Sciatic nerve (tissue), 2 donors: ENCODE data around the gene TTC4. TPM values are rescaled to one million over a fixed set of nuclear protein-coding genes. Genes with fewer than 3 reads are reported as not detected.
A peak's percentile ranks its signal among the peaks of the same experiment; 100 is the strongest.

Experiments
- ATAC-seq: fragments of 200-7000 bp; cut with Tn5 transposase; one replicate; pipeline ENCODE4 v1.9.1; 2020; ENCODE audit warnings: mild to moderate bottlenecking, moderate library complexity
- DNase-seq: peaks from one replicate; pipeline ENCODE4 v3.0.0-alpha.2; 2020; ENCODE audit warnings: low spot score
- intact Hi-C: fragments of 100-400 bp; cut with DNase I; formaldehyde crosslinking; loops from one replicate; pipeline ENCODE4 v1.14.2; 2022
- total RNA-seq: library from RNA; stranded (reverse); fragmentation: NEBNext Ultra II Directional; extraction: Animal tissue kit (Norgen Biotek cat#: 25700); gene quantifications from one replicate; pipeline ENCODE4 v1.2.1, GENCODE V29; 2021
- donor health status: DM: no; HTN: no; CAD: no.
- donor health status: DM: no; HTN: no; CAD: no.

The TTC4 gene, protein sequence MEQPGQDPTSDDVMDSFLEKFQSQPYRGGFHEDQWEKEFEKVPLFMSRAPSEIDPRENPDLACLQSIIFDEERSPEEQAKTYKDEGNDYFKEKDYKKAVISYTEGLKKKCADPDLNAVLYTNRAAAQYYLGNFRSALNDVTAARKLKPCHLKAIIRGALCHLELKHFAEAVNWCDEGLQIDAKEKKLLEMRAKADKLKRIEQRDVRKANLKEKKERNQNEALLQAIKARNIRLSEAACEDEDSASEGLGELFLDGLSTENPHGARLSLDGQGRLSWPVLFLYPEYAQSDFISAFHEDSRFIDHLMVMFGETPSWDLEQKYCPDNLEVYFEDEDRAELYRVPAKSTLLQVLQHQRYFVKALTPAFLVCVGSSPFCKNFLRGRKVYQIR
- total RNA-seq: 16.9 TPM

DNA sequence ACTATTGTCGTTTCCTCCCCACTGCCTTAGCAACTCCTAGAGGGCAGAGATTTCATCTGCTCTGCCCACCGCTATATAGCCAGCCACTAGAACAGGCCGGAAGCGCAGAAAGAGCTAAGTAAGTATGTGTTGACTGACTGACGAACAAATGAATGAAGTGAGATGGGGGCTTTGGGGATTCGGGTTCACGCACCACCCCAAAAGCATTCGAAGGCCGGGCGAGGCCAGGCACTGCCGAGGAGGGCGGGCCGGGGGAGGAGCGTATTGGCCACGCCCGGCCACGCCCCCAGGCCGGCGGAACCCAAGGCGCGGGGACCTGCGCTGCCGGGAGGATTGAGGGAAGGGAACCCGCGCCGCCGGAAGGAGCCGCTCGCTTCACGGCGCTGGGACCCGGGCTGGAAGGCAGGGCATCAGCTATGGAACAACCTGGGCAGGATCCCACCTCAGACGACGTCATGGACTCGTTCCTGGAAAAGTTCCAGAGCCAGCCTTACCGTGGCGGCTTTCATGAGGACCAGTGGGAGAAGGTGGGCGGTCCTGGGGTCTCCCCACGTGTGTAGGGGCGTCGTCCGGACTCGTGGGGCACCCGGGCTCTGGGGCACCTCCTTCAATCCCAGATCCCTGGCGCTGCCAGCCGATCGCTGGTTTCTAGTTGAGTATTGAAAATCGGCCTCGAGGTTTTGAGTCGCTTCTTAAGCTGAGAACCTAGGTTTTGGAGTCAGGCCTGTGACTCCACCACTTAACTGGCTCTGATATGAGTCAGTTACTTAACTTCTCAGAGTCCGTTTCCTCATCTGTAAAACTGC, at the start of gene TTC4:
TTC4 (plus strand) TSS at position 369 of the 806 bp plus-strand sequence; CDS start at position 417, 48 bp downstream.
- DNase-seq: peak; percentile 89
- intact Hi-C loops: no loop called here
- peak; percentile 99 for ATAC-seq

DNA sequence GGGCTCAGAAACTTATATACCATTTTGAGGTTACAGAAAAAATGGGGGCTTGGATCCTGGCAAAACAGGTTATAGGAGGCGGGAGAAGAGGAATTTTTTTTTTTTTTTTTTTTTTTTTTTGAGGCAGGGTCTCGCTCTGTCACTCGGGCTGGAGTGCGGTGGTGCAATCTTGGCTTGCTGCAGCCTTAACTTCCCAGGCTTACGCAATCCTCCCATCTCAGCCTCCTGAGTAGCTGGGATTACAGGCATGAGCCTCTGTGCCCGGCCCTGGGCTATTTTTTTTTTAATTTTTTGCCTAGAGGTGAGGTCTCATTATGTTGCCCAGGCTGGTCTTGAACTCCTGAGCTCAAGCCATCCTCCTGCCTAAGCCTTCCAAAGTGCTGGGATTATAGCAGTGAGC, 49.3 kb upstream of the TTC4 start:
- intact Hi-C loops: no loop called here
- DNase-seq: no peak
- ATAC-seq: no peak

DNA sequence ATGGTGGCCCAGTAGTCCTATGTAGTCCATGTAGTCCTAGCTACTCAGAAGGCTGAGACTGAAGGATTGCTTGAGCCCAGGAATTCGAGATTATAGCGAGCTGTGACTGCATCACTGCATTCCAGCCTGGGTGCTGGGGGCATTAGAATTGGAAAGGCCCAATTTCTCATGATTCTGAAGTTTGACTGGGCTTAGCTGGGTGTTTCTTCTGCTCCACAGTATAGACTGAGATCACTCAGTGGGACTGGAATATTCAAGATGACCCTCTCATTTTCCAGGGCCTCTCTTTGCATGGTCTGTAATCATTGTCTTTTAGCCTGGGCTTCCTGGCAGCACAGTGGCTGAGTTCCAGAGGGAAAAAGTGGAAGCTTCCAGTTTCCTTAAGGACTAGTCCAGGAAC, 47.9 kb upstream of the TTC4 start:
- ATAC-seq: no peak
- intact Hi-C loops: no loop called here
- no peak for DNase-seq

DNA sequence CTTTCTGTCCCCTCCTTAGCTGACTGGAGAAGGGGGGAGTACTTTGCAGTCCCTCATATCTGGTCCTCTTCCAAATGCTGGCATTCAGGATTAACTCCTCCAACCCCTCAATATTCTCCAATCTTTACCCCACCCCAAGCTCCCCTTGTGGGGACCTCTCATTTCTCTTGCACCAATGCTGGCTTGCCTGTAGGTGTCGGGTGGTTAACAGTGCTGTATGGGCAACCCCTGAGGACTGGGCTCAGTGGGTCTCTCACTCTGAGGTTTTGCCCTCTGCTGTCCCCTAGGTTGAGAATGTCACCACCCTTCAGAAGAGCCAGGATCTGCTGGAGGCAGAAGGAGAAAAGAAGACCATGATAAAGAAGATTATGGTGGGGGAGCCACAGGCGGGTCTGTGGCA, 47.1 kb upstream of the TTC4 start:
- ATAC-seq (no peak), DNase-seq (no peak)
- intact Hi-C loops: no loop called here

DNA sequence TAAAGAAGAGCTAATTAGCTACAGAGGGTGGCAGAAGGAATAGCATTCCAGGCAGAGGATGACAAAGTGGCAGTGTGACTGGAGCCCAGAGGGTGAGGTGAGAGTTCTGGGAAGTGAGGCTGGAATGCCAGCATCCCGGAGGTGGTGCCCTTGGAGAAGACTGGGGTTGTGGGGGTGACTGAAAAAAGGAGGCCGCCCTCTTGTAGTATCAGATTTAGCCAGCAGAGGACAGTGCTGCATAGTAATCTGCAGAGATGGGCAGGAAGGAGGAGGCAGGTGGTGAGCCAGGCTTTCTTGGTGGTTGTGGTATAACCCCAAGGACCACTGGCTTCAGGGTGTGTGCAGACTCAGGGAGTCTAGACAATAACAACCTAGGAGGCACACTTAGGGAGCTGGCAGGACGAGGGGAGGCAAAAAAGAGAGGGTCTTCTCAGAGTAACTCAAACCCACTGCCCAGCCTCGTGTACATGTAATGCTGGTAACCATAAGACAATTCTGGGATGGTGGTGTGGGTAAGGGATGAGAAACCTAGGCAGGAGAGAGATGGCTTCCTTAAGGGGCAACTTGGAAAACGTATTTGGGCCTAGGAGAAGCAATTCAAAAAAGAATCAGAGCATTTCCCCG, 43.6 kb upstream of the TTC4 start:
- DNase-seq (no peak), ATAC-seq (no peak)
- intact Hi-C loops: no loop called here

DNA sequence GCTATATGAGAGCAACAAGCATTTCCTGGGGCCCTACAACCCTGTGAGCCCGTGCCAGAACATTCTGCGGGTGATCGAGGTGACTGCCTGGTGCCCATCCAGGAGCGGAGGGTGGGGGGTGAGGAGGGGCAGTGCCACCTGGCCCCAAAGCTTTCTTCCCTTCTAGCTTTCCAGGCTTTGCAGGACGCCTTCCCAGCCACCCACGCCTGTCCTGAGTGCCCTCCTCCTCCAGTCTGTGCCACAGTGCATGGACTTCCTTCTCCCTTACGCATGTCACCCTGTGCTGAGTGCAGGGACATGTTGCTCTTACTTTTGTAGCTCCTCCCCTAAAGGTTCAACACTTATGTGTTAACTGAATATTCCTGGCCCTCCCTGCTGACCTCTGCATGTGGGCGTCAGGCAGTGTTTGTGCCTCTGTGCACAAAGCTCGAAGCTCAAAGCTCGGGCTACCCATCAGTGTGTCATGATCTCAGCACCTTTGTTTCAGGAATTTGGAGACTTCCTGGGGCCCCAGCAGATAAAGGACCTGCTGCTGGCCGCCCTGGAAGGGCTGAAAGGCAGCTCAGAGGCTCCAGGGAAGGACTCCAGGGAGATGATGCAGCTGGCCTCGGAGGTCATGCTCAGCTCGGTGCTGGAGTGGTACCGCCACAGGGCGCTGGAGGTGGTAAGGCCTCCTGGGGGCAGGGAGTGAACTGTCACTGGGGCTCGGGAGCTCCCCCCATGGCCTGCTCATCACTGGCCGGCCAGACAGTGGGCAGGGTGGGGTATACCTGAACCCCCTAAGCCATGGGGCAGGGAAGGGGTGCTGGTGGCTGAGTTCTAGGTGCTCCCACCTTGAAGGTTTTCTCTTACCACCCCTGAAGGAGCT, 36.7 kb upstream of the TTC4 start:
- ATAC-seq (no peak), DNase-seq (no peak)
- intact Hi-C loops: no loop called here

DNA sequence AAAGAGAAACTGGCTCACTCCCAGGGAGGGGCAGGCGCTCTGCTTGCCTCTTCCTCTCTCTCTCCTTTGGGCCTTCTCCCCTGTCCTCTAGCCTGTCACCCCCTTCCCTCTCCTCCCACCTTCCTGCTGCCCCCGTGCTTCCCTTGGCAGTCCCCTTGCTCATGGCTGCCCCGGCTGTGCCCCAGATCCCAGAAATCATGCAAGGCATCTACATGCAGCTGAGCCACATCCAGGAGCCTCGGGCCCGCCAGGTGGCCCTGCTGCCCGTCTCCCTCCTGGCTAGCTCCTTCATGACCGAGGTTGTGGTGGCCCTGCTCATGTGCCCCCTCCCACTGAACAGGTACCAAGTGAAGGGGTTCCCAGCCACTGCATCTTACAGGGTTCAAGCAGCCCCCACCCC, 36.0 kb upstream of the TTC4 start:
- intact Hi-C loops: no loop called here
- no peak for DNase-seq
- no peak for ATAC-seq

DNA sequence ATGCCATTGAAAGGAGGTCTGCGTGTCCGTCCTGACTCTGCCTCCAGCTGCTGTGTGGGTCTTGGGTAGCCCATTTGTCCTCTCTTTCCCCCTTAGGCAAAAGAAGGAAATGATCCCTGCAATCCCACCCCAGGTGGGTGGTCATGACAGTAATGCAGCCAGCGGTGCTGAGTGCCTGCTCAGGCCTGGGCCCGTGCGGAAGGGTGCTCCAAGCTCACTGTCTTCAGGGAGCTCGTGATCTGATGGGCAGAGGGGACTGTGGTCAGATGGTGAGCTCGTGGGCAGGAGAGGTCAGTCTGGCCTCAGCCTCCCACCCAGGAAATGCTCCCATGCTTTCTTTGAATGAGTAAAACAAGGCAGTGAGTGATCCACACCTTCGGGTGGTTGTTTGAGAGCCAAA, 35.3 kb upstream of the TTC4 start:
- intact Hi-C loops: no loop called here
- DNase-seq: no peak
- no peak for ATAC-seq

DNA sequence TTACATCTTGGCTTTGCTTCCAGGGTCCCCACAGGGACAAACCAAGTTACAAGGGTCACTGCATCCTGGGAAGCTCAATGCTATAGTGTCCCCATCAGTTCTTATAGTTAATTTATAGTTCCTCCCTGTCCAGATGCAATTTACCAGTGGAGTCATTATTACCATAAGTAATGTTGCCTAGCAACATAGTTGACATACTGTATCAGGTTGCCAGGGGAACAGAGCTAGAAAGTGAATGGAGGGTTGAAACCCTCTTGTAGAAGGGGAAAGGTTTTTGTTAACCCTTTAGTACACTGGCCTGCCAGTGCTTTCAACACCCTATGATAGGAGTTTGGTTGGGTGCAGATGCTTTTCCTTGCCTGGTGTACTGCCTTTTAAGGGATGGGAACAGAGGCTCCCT, 34.3 kb upstream of the TTC4 start:
- intact Hi-C loops: no loop called here
- ATAC-seq (no peak), DNase-seq (no peak)

DNA sequence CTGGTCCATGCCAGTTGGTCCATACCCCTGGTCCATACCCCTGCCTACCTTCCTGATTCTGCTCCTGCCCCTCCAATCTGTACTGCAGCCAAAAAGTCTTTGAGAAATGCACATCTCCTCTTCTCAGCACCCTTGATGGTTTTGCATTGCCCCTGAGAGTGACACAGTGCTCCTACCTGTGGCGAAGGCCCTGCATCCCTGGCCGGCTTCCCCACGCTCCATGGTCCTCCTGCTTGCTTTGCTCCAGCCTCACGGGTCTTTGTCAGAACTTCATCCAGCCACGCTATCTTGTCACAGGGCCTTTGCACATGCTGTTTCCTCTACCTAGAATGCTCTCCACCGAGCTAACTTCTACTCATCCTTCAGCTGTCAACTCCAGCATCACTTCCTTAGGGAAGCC, 32.2 kb upstream of the TTC4 start:
- DNase-seq: no peak
- intact Hi-C loops: no loop called here
- no peak for ATAC-seq

DNA sequence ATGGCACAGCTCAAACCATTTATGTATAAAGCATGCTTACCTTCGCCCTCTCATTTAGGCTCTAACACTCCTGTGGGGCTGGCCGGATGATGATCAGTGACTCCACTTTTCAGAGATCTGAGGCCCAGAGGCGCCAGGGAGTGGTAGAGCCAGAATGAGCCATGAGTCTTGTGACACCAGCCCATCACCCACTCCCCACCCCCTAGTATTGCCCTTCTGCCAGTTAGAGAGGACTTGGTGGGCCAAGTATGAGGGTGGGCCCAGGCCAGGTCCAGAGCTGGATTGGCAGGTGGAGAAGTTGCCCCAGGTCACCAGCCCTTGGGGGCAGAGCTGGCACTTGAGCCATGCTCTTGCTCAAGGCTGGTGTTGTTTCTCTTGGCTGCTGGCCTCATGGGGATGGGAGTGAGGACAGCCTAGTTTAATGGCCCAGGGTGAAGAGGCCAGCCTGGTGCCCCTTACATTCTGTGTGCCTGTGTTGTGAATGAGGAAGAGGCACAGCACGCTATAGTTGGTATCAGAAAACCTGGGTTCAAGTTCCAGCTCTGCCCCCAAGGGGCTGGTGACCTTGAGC, 30.2 kb upstream of the TTC4 start:
- no peak for DNase-seq
- intact Hi-C loops: loop anchor here (5.0 kb wide), 1 partner anchor 112 kb away; no protein-coding TSS in a partner anchor
- no peak for ATAC-seq

DNA sequence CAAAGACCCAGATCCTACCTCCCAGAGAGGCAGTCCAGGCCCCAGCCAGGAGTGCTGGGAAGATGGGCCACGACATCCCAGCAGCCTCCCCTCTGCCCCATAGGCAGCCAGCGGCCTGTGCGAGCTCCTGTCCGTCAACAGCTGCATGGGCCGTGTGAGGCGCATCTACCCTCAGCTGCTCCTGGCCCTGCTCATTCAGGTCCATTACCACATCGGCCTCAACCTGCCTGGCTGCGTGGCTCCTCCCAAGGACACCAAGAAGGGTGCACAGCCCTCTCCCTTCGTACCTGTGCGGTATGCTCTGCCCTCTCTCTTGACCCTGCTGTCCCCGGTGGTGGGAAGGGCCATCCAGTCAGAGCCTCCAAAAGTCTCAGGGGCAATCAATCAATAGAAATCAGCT, 29.5 kb upstream of the TTC4 start:
- intact Hi-C loops: loop anchor here (5.0 kb wide), 1 partner anchor 111 kb away; no protein-coding TSS in a partner anchor
- DNase-seq (no peak), ATAC-seq (no peak)

DNA sequence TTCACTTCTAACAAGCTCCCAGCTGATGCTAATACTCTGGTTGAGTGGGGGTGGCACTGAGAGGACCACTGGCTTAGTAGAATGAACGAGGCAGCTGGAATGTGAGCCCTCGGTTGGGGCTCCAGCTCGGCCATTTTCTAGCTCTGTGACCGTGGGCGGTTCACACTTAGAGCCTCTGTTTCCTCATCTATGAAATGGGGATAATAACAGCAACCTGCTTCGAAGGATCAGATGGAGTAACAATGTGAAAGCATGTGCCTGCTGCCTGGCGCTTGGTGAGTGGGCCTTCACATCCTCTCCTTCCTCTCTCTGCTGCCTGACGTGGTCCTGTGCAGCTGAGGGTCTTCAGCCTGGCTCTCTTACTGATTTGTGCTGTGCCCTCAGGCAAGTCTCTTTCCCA, 20.9 kb upstream of the TTC4 start:
- DNase-seq (no peak), ATAC-seq (no peak)
- intact Hi-C loops: no loop called here

DNA sequence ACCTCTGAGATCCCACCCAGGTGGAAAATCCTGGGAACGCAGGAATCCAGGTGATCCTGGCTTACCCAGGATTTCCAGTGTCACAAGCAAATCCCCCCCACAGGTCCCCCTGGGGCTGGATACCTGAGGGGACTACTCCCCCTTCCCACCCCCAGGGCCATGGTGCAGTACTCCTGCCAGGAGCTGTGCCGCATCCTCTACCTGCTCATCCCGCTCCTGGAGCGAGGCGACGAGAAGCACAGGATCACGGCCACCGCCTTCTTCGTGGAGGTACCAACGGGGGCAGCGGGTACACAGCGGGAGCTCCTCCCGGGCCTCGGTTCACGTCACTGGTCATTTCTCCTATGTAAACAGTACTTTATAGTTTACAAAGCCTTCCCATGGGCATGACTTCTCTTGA, 20.4 kb upstream of the TTC4 start:
- intact Hi-C loops: no loop called here
- no peak for ATAC-seq

DNA sequence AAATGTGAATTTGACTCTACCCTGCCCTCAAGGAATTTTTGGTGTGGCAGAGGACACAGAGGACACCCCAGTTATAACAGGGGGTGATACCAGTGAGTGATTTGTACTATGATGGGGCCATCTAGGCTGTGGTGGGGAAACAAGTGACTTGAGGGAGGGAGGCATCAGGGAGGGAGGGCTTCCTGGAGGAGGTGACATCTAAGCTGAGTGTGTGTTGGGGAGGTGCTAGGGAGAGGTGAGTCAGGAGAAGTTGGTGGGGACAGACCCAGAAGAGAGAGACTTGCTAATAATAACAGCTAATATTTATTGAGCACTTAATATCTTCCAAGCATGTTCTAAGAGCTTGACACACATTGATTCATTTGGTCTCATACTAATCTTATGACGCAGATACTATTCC, 19.9 kb upstream of the TTC4 start:
- intact Hi-C loops: no loop called here
- ATAC-seq (no peak), DNase-seq (no peak)

More for the DNA sequence above, 20.4 kb upstream of the TTC4 start:
- no peak for DNase-seq

DNA sequence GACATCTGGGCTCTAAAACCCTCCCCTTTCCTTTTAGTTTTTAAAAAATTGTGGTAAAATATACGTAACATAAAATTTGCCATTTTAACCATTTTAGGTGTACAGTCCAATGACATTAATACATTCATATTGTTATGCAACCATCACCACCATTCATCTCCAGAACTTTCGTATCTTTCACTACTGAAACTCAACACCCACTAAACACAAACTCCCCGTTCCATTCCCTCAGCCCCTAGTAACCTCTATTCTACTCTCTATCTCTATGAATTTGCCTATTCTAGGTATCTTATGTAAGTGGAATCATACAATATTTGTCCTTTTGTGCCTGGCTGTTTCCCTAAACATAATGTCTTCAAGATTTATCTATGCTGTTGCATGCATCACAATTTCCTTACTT, 19.4 kb upstream of the TTC4 start:
- intact Hi-C loops: no loop called here
- no peak for DNase-seq
- ATAC-seq: no peak

DNA sequence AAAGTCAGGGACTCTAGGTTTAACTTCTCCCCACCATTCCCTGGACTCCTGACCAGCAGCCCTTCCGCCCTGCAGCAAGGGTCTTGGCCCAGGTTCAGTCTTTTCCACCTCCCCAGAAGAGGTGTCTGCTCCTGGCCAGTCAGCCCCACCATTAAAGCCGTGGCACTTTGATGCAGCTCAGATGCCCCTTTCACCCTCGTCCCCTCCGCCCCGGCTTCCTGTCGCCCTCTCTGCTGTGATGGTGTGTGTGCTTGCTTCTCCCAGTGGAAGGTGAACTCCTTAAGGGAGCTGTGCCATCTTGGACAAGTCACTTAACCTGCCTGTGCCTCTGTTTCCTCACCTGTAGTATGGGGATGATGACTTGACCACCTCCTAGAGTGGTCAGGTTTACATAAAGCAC, 17.8 kb upstream of the TTC4 start:
- DNase-seq (no peak), ATAC-seq (no peak)
- intact Hi-C loops: no loop called here

DNA sequence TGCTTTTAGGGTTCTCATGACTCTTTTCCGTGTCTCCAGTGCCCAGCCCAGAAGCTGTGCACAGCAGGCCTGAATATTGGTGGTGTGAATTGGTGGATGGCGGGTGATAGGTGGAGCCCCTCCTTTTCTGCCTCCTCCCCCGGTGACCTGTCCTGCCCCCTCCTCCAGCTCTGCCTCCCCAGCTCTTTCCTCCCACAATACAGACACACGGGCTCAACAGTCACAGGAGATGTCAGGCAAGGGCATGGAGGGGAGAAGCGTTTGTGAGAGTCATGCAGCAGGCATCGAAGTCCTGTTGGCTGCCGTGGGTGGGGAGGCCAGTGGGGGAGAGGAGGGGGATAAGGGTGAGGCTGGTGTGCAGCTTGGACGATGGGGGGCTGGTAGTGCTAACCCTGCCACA, 17.3 kb upstream of the TTC4 start:
- ATAC-seq: no peak
- intact Hi-C loops: no loop called here
- DNase-seq: no peak
